ENCODE results near the gene JCAD. TPM values are rescaled to one million over a fixed set of nuclear protein-coding genes. Genes with fewer than 3 reads are reported as not detected.

JCAD gene
- total RNA-seq, 1 experiment from 2014 or later = 0.08 TPM

DNA sequence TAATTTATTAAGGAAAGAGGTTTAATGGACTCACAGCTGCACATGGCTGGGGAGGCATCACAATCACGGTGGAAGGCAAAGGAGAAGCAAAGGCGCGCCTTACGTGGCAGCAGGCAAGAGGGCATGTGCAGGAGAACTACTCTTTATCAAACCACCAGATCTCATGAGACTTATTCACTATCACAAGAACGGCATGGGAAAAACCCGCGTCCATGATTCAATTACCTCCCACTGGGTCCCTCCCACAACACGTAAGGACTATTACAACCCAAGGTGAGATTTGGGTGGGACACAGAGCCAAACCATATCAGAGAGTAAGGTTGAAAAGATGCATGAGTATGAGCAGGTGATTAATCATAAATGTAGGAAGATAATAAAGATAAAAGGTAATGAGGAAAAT lies 3.2 kb upstream of the JCAD start:
- DNase-seq = no peak
- Histone ChIP-seq H3K27me3 (no peaks in the 10 kb centered on the region; the same call in 1 of the 2 replicates), H3K4me1 (no peaks in the 10 kb centered on the region), H3K9me3 (replicated peaks) (no peaks in the 10 kb centered on the region), H3K4me3 (no peak overlapping the region), H3K27ac (no peak overlapping the region), H3K36me3 (no peaks in the 10 kb centered on the region)

DNA sequence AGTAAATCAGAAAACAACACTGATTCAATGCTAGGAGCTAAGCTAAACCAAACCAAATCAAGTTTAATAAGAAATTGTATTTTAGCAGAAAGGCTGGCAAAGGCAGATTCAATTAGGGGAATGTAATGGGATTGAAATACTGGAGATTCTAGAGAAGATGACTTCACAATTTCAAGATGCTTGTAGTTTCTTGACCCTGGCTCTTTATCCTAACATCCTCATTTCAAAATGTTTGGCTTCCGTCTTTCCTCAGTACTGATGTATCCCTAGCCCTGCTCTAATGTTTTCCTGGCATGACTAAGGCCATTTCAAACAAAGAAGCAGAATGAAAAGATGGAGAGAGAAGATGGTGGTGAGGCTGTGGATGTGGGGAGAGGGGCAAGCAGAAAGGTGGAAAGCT lies 2.7 kb upstream of the JCAD start:
- H3K9me3 ChIP-seq (replicated peaks) = no peaks in the 10 kb centered on the region
- H3K4me3 ChIP-seq = no peak overlapping the region
- H3K27me3 ChIP-seq = no peaks in the 10 kb centered on the region; the same call in 1 of the 2 replicates
- H3K27ac ChIP-seq = no peak overlapping the region
- no peak for DNase-seq
- H3K36me3 ChIP-seq = no peaks in the 10 kb centered on the region
- H3K4me1 ChIP-seq = no peaks in the 10 kb centered on the region

- Histone ChIP-seq H3K36me3 (no peaks in the 10 kb centered on the region), H3K27me3 (no peaks in the 10 kb centered on the region; the same call in none of the 2 replicates), H3K4me3 (peak overlapping the region; percentile 47), H3K9me3 (replicated peaks) (no peaks in the 10 kb centered on the region), H3K27ac (no peak overlapping the region), H3K4me1 (no peaks in the 10 kb centered on the region)
- DNase-seq = peak in 1 of 2 experiments; percentile 9
Measured at GRCh38 chr10:30058570-30059132, 735 bp downstream of the JCAD start.

- no peaks in the 10 kb centered on the region; the same call in none of the 2 replicates for H3K27me3 ChIP-seq
- DNase-seq = no peak
- no peaks in the 10 kb centered on the region for H3K36me3 ChIP-seq
- H3K4me1 ChIP-seq = no peaks in the 10 kb centered on the region
- no peak overlapping the region for H3K27ac ChIP-seq
- no peaks in the 10 kb centered on the region for H3K9me3 ChIP-seq (replicated peaks)
- H3K4me3 ChIP-seq = no peak overlapping the region
Measured at GRCh38 chr10:30057894-30058556, 1.4 kb downstream of the JCAD start.

- Histone ChIP-seq H3K36me3 (no peaks in the 10 kb centered on the region), H3K9me3 (replicated peaks) (no peaks in the 10 kb centered on the region), H3K27ac (no peak overlapping the region), H3K4me1 (no peaks in the 10 kb centered on the region), H3K4me3 (no peak overlapping the region), H3K27me3 (no peaks in the 10 kb centered on the region; the same call in none of the 2 replicates)
- no peak for DNase-seq
Measured at GRCh38 chr10:30057421-30057841, 2.0 kb downstream of the JCAD start.

DNA sequence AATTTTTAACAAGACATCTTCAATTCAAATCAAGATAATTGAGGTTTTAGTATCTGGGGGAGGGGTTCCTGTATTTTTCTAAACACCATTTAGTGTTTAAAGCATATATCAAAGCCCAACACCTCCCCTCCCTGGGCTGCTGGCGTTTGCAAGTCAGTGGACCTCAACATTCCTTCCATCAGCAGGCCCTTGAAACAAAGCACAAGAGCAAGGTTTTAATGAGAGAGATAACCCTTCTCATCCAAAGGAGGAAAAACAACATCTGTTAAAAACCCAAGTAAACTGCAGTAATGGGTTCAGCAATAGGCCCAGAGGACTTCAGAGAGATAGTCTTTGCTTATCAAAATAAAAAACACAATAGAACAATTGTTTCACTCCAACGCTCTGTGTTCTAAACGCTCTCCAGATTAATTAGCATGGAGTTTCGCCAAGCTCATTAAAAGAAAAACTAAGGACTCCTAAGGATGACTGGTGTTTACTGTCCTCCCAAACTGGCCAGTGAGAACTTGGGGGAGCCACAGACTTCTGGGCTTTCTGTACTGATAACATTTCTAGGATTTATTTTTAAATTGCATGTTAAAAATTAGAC lies 2.5 kb downstream of the JCAD start:
- H3K27me3 ChIP-seq = no peaks in the 10 kb centered on the region; the same call in none of the 2 replicates
- H3K36me3 ChIP-seq = no peaks in the 10 kb centered on the region
- H3K27ac ChIP-seq = no peak overlapping the region
- no peak overlapping the region for H3K4me3 ChIP-seq
- no peak for DNase-seq
- H3K9me3 ChIP-seq (replicated peaks) = no peaks in the 10 kb centered on the region
- H3K4me1 ChIP-seq = no peaks in the 10 kb centered on the region

DNA sequence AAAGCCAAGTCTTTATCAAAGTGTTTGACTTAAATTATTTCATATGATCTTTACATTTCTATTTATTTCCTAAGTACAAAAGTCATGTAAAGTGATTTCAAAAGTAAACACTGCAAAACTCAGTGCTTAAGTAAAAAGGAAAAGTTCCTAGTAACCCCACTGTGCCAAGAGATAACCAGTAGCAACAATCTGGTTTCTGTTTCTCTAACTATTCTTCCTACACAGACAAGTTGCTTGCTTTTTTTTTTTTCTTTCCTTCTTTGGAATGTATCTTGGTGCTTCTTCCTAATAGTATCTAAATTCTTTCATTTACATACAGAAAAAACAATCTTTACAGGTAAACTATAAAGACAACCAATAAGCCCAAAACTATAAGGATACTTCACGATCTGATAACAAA lies 3.1 kb downstream of the JCAD start:
- H3K36me3 ChIP-seq = no peaks in the 10 kb centered on the region
- no peaks in the 10 kb centered on the region; the same call in none of the 2 replicates for H3K27me3 ChIP-seq
- no peak overlapping the region for H3K27ac ChIP-seq
- DNase-seq = no peak
- H3K4me1 ChIP-seq = no peaks in the 10 kb centered on the region
- H3K4me3 ChIP-seq = no peak overlapping the region
- no peaks in the 10 kb centered on the region for H3K9me3 ChIP-seq (replicated peaks)

DNA sequence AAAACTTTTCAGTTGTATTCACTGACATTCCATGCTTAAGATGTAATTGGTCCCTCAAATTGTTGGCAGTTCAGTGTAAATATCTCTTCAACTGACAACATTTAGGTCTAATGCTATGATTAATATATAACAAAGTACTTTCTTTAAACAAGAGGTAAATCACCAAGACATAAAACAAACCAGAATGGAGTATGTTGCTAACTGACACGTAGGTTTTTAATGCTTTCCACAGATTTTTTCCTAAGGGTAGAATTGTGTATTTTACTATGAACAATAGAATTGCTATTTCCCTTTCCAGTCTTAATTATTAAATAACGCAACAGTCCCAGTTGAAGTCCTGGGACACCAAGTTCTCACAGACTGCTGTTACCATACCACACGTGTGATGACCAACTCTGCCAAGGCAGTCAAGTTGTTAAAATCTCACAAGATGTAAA lies 4.1 kb downstream of the JCAD start:
- DNase-seq = no peak
- Histone ChIP-seq H3K27ac (no peak overlapping the region), H3K4me1 (no peaks in the 10 kb centered on the region)

GRCh38 chr10:30052062-30052461 lies 7.3 kb downstream of the JCAD start:
- no peak overlapping the region for H3K27ac ChIP-seq
- no peaks in the 10 kb centered on the region for H3K36me3 ChIP-seq
- H3K9me3 ChIP-seq (replicated peaks) = no peaks in the 10 kb centered on the region
- DNase-seq = no peak
- H3K4me1 ChIP-seq = no peaks in the 10 kb centered on the region
- H3K27me3 ChIP-seq = no peaks in the 10 kb centered on the region; the same call in 1 of the 2 replicates
- H3K4me3 ChIP-seq = no peak overlapping the region

More for the DNA sequence above, 4.1 kb downstream of the JCAD start:
- H3K9me3 ChIP-seq (replicated peaks) = no peaks in the 10 kb centered on the region
- H3K4me3 ChIP-seq = no peak overlapping the region
- no peaks in the 10 kb centered on the region; the same call in none of the 2 replicates for H3K27me3 ChIP-seq
- H3K36me3 ChIP-seq = no peaks in the 10 kb centered on the region

DNA sequence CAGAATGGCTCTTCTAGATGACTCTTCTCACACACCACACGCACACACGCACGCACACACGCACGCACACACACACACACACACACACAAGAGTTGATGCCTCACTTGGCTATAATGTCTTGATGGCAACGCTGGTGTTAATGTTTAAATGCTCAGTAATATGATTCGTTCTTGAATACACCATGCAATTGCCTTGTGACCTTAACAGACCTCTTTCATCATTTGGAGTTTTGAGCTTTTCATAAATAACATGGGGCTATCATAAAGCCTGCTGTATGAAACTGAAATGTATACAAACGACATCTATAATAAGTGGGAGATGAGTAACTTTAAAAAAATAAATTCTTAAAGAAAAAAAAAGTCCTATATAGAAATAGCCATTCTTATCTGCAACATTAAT lies 8.2 kb downstream of the JCAD start:
- Histone ChIP-seq H3K27ac (no peak overlapping the region), H3K27me3 (no peaks in the 10 kb centered on the region; the same call in 1 of the 2 replicates), H3K4me3 (no peak overlapping the region), H3K9me3 (replicated peaks) (no peaks in the 10 kb centered on the region), H3K36me3 (no peaks in the 10 kb centered on the region), H3K4me1 (no peaks in the 10 kb centered on the region)
- no peak for DNase-seq

DNA sequence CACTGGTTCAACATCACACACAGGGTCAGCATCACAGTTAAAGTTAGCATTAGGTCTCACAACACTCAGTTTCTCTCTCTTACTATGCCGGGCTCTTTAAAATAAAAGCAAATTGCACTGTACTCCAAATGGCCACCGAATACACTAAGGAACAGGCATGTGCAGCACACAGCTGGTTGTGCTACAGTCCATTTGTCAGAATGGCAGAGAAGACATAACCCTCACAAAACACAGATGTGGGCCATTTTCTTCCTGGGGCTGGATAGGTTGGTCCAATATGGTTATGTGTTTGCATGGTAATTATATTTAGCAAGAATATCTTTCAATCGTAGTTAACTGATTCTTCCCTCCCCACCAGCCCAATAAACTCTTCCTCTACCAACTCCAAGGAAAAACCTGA lies 9.0 kb downstream of the JCAD start:
- no peak overlapping the region for H3K27ac ChIP-seq
- DNase-seq = no peak
- no peaks in the 10 kb centered on the region for H3K9me3 ChIP-seq (replicated peaks)
- H3K4me3 ChIP-seq = no peak overlapping the region
- no peaks in the 10 kb centered on the region for H3K36me3 ChIP-seq
- H3K27me3 ChIP-seq = no peaks in the 10 kb centered on the region; the same call in 1 of the 2 replicates
- no peaks in the 10 kb centered on the region for H3K4me1 ChIP-seq

DNA sequence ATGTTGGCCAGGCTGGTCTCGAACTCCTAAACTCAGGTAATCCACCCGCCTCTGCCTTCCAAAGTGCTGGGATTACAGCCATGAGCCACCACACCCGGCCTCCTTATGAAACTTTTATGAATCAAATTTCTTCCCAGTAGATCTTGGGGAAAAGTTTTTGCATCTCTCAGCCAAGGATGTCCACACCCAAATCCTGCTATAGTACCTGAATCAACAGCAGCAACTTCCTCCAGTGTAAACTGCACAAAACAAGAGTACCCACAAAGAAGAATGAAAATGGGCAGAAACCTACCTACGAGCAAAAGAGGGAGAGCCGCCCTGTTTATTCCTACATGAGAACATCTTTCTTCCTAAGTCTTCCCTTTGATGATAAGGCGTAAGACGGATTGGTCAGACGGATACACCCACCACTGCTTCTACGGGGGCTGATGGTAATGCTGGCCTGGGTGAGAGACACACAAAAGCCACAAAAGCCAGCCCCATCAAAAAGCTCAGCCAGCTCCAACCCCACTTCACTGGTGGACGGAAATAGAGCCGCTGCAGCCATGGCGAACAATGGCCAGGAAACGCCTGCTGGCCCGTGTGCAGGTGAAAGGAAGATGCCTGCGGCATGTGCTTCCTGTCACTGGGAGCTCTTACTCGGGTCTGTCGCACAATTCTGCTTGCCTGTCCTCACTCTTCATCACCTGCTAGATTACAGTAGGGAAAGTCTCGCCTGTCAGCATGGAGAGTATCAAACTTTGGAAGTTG lies 10.4 kb downstream of the JCAD start:
- Histone ChIP-seq H3K4me3 (no peak overlapping the region), H3K4me1 (no peaks in the 10 kb centered on the region), H3K9me3 (replicated peaks) (no peaks in the 10 kb centered on the region), H3K27me3 (no peaks in the 10 kb centered on the region; the same call in 1 of the 2 replicates), H3K27ac (no peak overlapping the region), H3K36me3 (no peaks in the 10 kb centered on the region)
- no peak for DNase-seq

GRCh38 chr10:30047924-30048531 lies 11.4 kb downstream of the JCAD start:
- no peak for DNase-seq
- no peaks in the 10 kb centered on the region for H3K4me1 ChIP-seq
- H3K36me3 ChIP-seq = no peaks in the 10 kb centered on the region
- H3K4me3 ChIP-seq = no peak overlapping the region
- no peak overlapping the region for H3K27ac ChIP-seq
- H3K9me3 ChIP-seq (replicated peaks) = no peaks in the 10 kb centered on the region
- H3K27me3 ChIP-seq = no peaks in the 10 kb centered on the region

DNA sequence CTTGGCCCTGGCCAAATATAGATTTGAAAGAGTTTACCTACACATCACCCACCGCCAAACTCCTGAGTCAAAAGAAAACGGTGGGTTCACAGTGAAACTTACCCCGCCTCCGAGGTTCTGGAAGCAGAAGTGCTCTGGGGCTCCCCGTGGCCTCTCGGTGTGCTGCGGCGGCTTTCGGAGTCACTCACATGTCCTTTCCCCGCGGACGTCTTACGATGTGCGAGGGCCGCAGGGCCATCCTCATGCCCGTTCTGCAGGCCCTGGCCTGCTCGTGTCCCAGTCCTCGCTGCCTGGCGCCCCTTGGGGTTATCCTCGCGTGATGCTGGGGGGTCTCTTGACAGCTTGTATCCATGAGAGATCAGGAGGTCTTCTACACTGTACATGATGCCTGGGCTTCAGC lies 12.0 kb downstream of the JCAD start:
- Histone ChIP-seq H3K27ac (no peak overlapping the region), H3K4me1 (no peaks in the 10 kb centered on the region), H3K4me3 (no peak overlapping the region), H3K36me3 (no peaks in the 10 kb centered on the region), H3K9me3 (replicated peaks) (no peaks in the 10 kb centered on the region), H3K27me3 (no peaks in the 10 kb centered on the region)
- DNase-seq = no peak
